ENCODE measurements around the gene SLIT2.

Gene SLIT2

GRCh38 chr4:20265726-20266125 lies 14.0 kb downstream of the SLIT2 start:
- in situ Hi-C loops (cut with MboI; ENCODE audit: low sequenced_read_pairs), result no loop called here

GRCh38 chr4:20266215-20267082 lies 14.7 kb downstream of the SLIT2 start:
- in situ Hi-C loops (cut with MboI; ENCODE audit: low sequenced_read_pairs), result no loop called here

DNA sequence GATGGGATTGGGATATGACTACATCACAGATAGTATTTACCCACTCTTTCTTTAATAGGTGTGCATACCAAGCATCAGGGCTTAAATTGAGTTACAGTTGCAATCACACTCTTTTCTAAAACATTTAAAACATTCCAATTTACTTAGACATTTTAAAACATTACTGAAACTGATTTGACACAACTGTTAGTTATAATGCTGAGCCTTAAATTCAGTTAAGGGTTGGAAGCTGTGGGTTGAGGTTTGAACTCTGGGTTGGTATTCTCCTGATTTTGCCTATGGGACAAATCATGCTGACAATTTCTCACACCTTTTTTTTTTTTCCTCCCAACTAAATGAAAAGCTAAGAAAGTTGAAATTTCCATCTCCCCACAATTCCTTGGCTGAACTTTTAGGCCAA lies 16.3 kb downstream of the SLIT2 start:
- in situ Hi-C loops (cut with MboI; ENCODE audit: low sequenced_read_pairs), result no loop called here

DNA sequence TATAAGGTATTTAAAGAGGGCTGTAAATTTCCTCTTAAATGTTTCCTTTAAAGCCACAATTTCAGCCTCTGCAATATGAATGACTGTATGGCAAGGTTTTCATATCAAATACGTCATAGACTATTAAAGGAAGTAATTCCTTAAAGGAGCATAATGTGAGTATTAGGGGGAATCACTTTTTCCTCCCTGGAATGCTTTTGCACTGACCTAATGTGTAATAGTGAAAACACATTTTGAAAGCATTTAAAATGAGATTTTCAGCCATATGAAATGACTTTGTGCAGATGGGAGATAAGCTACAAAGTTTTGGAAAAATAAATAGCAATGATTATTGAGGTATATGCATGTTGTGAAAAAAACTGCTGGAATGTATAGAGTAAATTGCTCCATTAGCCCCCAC lies 17.6 kb downstream of the SLIT2 start:
- in situ Hi-C loops (cut with MboI; ENCODE audit: low sequenced_read_pairs), result no loop called here

- in situ Hi-C loops (cut with MboI; ENCODE audit: low sequenced_read_pairs), result no loop called here
Observed at GRCh38 chr4:20271950-20272349, 20.2 kb downstream of the SLIT2 start.

- in situ Hi-C loops (cut with MboI; ENCODE audit: low sequenced_read_pairs), result no loop called here
Observed at GRCh38 chr4:20272411-20272872, 20.7 kb downstream of the SLIT2 start.

GRCh38 chr4:20273793-20274192 lies 22.1 kb downstream of the SLIT2 start:
- in situ Hi-C loops (cut with MboI; ENCODE audit: low sequenced_read_pairs), result no loop called here

GRCh38 chr4:20276848-20277247 lies 25.1 kb downstream of the SLIT2 start:
- in situ Hi-C loops (cut with MboI; ENCODE audit: low sequenced_read_pairs), result no loop called here

GRCh38 chr4:20278195-20278594 lies 26.5 kb downstream of the SLIT2 start:
- in situ Hi-C loops (cut with MboI; ENCODE audit: low sequenced_read_pairs), result no loop called here

DNA sequence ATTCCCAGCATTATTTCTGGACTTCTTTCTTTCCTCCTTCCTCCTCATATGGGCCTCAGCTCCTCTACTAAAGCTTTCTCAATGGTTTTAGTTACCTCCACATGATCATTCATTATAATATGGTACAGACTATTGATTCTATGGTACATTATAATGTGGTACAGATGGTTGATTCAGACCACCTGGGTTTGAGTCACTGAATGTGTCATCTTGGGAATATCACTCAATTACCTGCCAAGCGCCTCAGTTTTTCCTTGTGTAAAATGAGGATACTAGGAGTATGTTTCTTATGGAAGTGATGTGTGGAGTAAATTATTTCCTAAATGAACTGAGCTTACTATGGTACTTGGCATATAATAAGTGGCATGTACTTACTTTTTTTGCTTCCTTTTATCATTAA lies 27.7 kb downstream of the SLIT2 start:
- in situ Hi-C loops (cut with MboI; ENCODE audit: low sequenced_read_pairs), result no loop called here

GRCh38 chr4:20281453-20281852 lies 29.7 kb downstream of the SLIT2 start:
- in situ Hi-C loops (cut with MboI; ENCODE audit: low sequenced_read_pairs), result no loop called here

GRCh38 chr4:20283039-20283438 lies 31.3 kb downstream of the SLIT2 start:
- in situ Hi-C loops (cut with MboI; ENCODE audit: low sequenced_read_pairs), result no loop called here

DNA sequence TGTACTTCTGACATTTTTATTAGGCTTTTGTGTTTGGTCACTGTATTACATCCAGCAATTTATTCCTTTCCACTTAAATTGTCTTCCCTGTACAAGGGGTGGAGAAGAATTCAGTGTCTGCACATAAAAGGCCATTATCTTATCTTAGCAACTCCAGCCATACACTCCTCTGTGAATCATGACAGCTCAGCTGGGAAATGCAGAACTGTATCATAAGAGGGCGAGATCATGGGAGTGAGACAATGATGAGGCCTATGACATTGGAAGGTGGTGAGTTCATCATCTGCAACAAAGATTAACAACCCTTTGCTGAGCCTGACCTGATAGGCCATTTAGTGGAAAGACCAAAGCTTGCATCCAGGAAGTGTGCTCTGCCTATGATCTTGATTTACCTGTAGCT lies 33.3 kb downstream of the SLIT2 start:
- in situ Hi-C loops (cut with MboI; ENCODE audit: low sequenced_read_pairs), result no loop called here

DNA sequence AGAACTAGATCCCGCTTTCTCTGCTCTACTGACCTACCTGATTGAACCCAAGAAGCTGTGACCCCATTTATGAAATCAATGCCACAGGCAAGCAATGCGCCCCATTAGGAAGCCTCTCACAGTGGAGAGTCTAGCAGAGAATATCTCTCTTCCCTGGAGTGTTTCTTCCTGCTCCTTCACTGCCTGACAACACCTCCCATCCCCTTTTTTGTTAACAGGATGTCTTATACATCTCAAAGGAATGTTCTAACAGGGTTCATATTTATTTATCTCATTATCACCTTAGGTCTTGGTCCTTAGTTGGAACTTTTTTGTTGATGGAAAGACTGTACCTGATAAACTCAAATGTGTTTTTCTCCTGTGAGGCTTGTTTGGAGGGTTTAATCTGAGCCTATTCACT lies 35.5 kb downstream of the SLIT2 start:
- in situ Hi-C loops (cut with MboI; ENCODE audit: low sequenced_read_pairs), result no loop called here

- in situ Hi-C loops (cut with MboI; ENCODE audit: low sequenced_read_pairs), result no loop called here
Observed at GRCh38 chr4:20288047-20288650, 36.4 kb downstream of the SLIT2 start.

DNA sequence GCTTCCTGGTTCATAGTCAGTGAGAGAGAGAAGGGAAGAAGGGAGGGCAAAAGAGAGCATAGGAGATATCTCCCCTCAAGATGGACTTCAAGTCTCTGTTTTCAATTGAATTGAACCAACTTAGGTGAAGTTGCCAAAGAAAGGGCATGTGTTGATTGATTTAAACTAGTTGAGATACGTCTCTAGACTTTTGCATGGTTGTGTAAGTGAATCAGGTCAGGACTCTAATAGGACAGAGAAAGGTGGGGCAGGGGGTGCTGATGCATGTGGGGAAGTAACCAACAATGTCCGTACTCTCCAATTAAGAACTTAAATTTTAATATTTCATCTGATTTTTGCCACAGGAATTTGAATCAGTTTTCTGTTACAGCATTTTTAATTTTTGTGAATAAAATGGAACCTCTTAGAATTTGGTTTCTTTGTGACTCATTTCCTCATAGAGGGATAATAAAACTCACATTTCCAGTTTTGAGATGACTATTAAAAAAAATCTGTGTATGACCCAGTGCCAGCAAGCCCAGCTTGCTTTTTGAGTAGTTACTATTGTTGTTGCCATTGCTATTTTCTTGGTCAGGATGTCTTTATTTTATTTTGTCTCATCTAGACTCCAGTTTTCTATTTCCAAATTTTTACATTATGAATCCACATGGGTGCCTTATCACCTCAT lies 37.3 kb downstream of the SLIT2 start:
- in situ Hi-C loops (cut with MboI; ENCODE audit: low sequenced_read_pairs), result no loop called here

DNA sequence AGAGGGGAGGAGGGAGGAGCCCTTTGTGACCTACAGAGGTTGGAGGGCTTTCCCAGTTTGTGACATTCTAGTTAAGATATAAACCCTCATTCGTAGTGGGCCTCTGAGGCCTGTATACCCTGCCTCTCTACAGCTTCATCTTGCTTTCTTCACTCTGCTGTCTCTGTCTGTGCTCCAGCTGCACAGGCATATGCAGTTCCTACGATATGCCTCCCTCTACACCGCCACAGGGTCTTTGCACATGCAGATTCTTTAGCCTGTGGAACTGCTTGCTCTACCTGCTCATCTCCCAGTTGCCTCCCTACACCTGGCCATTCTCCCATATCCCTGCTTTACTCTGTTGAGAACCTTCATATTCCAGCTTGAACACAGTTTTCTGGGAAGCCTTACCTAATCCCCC lies 38.1 kb downstream of the SLIT2 start:
- in situ Hi-C loops (cut with MboI; ENCODE audit: low sequenced_read_pairs), result no loop called here

DNA sequence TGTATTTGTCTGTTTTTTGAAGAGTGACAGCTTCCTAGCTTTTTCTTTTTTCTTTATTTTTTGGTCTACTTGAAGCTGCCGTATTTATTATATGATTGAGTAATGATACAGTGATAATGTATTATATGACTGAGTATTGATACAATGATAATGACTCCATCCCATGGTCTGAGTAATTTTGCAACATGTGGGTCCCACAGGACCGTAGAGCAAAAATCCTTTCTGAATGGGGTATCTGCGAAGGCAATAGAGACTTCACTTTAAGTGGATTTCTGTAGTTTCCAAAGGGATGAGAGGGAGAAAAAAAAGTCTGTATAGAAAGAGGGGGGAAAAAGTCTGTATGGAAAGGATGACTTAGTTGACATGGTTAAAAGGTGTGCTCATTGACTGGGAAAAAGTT lies 41.0 kb downstream of the SLIT2 start:
- in situ Hi-C loops (cut with MboI; ENCODE audit: low sequenced_read_pairs), result no loop called here

GRCh38 chr4:20297261-20297660 lies 45.6 kb downstream of the SLIT2 start:
- in situ Hi-C loops (cut with MboI; ENCODE audit: low sequenced_read_pairs), result no loop called here

- in situ Hi-C loops (cut with MboI; ENCODE audit: low sequenced_read_pairs), result no loop called here
Observed at GRCh38 chr4:20297783-20298182, 46.1 kb downstream of the SLIT2 start.

- in situ Hi-C loops (cut with MboI; ENCODE audit: low sequenced_read_pairs), result no loop called here
Observed at GRCh38 chr4:20298455-20298854, 46.8 kb downstream of the SLIT2 start.

GRCh38 chr4:20298986-20299385 lies 47.3 kb downstream of the SLIT2 start:
- in situ Hi-C loops (cut with MboI; ENCODE audit: low sequenced_read_pairs), result no loop called here

Data from HL-60/S4 treated with retinoic acid at 250 ng/mL for 4 days and 3 days (cell line).